ENCODE measurements around the gene PYM1.

The PYM1 gene

DNA sequence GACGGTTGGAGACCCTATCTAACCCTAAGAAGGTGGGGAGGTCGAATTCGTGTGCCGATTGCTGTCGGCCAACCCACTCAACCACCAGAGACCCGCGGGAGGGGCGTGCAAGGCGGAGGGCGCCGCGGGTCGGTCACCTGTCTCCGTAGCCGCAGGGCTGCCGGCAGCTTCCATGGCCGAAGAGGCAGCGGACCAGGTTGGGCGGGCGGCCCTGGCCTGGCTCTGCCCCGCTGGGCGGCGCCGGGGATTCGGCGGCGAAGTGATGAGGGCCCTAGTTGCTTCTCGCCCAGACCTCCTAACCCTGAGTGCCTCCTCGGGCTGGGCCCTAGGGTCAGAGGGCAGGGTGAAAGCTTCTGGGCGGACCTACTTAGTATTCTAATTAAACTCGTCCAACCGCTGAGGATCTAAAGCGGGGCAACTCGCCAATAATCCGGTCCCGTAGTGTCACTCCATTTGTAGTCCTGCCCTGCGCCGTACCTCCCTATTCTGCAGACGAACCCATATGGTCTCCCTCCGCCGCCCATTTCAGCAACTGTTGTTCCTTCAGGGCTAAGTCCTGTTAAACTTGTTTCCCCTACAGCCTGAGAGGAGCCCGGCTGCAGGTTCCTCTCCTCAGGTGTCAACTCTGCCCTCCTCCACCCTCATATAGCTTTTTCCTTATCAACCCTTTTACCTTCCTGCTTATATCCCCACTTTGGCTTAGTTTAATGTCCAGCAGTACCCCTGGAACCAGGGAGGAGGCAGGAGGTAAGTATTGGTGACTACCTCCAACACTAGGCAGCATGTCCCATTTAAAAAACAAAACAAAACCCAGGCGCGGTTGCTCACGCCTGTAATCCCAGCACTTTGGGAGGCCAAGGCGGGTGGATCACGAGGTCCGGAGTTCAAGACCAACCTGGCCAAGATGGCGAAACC lies at the start of gene PYM1:
Gene PYM1 (minus strand): TSS at position 307 of the 915 bp plus-strand sequence. CDS start 133 bp downstream, at position 174.
- TF ChIP-seq, protein P1, sequence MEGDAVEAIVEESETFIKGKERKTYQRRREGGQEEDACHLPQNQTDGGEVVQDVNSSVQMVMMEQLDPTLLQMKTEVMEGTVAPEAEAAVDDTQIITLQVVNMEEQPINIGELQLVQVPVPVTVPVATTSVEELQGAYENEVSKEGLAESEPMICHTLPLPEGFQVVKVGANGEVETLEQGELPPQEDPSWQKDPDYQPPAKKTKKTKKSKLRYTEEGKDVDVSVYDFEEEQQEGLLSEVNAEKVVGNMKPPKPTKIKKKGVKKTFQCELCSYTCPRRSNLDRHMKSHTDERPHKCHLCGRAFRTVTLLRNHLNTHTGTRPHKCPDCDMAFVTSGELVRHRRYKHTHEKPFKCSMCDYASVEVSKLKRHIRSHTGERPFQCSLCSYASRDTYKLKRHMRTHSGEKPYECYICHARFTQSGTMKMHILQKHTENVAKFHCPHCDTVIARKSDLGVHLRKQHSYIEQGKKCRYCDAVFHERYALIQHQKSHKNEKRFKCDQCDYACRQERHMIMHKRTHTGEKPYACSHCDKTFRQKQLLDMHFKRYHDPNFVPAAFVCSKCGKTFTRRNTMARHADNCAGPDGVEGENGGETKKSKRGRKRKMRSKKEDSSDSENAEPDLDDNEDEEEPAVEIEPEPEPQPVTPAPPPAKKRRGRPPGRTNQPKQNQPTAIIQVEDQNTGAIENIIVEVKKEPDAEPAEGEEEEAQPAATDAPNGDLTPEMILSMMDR (IDR thresholded peaks at IDR 0.05) = no peak

DNA sequence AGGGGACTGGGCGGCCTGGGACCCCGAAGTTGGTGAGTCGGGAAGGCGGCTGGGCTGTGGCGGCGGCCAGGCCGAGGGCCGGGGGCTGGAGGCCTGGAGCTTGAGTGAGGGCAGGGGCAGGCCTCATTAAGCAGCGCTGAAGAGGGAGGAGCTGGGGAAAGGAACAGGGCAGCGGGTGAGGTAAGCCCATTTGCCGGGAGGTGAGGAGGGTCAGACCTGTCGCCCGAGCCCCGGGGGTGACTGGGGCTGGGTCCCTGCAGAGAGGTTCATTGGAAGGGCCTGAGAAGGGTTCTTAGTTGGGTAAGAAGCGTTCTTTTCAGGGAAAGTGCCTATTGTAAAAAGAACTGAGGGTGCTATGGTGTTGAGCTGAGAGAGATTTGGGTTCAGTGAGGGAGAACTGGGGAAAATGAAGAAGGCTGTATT lies 46.6 kb upstream of the PYM1 start:
- TF ChIP-seq, protein P1 (IDR thresholded peaks at IDR 0.05) = no peak

- TF ChIP-seq, protein P1 (IDR thresholded peaks at IDR 0.05) = no peak
Observed at GRCh38 chr12:55973599-55974307, 46.1 kb upstream of the PYM1 start, which contains the start of gene RAB5B. Gene RAB5B, plus strand, starts transcription at chr12:55974078. Its CDS starts 12,883 bp downstream, at chr12:55986961.

GRCh38 chr12:55972911-55973598 lies 45.4 kb upstream of the PYM1 start:
- TF ChIP-seq, protein P1 (IDR thresholded peaks at IDR 0.05) = no peak

GRCh38 chr12:55972456-55972855 lies 44.8 kb upstream of the PYM1 start:
- TF ChIP-seq, protein P1 (IDR thresholded peaks at IDR 0.05) = no peak

DNA sequence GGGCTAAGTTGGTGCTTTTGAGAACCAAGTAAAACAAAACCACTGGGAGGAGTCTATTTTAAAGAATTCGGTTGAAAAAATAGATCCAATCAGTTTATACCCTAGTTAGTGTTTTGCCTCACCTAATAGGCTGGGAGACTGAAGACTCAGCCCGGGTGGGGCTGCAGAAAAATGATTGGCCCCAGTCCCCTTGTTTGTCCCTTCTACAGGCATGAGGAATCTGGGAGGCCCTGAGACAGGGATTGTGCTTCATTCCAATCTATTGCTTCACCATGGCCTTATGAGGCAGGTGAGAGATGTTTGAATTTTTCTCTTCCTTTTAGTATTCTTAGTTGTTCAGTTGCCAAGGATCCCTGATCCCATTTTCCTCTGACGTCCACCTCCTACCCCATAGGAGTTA lies 44.3 kb upstream of the PYM1 start:
- TF ChIP-seq, protein P1 (IDR thresholded peaks at IDR 0.05) = no peak

DNA sequence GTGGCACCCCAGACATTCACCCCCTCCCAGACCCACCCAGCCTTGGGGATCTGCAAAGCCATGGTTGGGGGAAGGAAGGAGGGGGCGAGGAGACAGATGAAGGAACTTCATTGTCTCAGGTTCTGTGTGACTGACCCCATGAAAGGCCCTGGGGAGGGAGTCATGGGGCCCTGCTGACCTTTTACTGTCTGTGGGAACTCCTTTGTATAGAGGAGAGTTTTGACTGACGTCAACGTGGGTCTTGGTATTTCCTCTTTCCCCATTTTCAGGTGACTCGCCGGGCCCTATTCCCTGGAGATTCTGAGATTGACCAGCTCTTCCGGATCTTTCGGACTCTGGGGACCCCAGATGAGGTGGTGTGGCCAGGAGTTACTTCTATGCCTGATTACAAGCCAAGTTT lies 43.1 kb upstream of the PYM1 start:
- TF ChIP-seq, protein P1 (IDR thresholded peaks at IDR 0.05) = no peak

All from LNCAP (cell line).